ENCODE data around the gene NHEJ1.

The NHEJ1 gene

GRCh38 chr2:219025637-219026585 lies 134.7 kb downstream of the NHEJ1 start:
- no peak for DNase-seq

All from islet precursor cell (in vitro differentiated cells).